Liver (tissue), 2 donors: ENCODE results near the gene TSPYL4.

Experiments used
- CTCF ChIP-seq: fragments of 150-350 bp; IDR thresholded peaks from 2 replicates; pipeline ENCODE4 v1.5.1; 2017; ENCODE audit warnings: improper control_type of control experiment, low read depth, low read length; ENCODE audit not compliant: missing input control
- REST ChIP-seq: IDR thresholded peaks from 2 replicates; pipeline ENCODE4 v1.6.1; 2016; ENCODE audit warnings: antibody characterized with exemption, mild to moderate bottlenecking
- donor health status: healthy.

GRCh38 chr6:116221067-116221466 is 32.8 kb downstream of the TSPYL4 start:
- TF ChIP-seq CTCF, result no peak
- no peak for TF ChIP-seq REST
